Lung (tissue), 16 donors: ENCODE measurements around the gene FYCO1. TPM values are rescaled to one million over a fixed set of nuclear protein-coding genes. Genes with fewer than 3 reads are reported as not detected.
"Not testable (repeated sequence)": the region's sequence is repeated elsewhere in the genome, so short reads cannot be mapped to it uniquely, and the experiment has no call there.

Source experiments
- ATAC-seq: fragments of 200-7000 bp; cut with Tn5 transposase; one replicate; pipeline ENCODE4 v1.9.1; 2020; ENCODE audit warnings: moderate number of reproducible peaks; ENCODE audit not compliant: insufficient read depth, low FRiP score
- DNase-seq, 3 donors: peaks; one replicate each; pipeline ENCODE4 v3.0.0-alpha.2; 2013 to 2017
- H3K27ac ChIP-seq, 2 donors: one replicate each; pipeline ENCODE4 v1.5.1; 2013; ENCODE audit warnings: mild to moderate bottlenecking in 2 of 2, moderate library complexity in 2 of 2, control low read depth in 1 of 2, inconsistent platforms in 1 of 2, low read depth in 1 of 2, low read length in 1 of 2
- H3K27me3 ChIP-seq, 3 donors: one replicate each; pipeline ENCODE4 v1.5.1; 2013; ENCODE audit warnings: low read length in 2 of 3; ENCODE audit not compliant: control insufficient read depth in 3 of 3, insufficient read depth in 3 of 3
- H3K36me3 ChIP-seq, 4 donors: one replicate each; pipeline ENCODE4 v1.5.1; 2013; ENCODE audit warnings: low read length in 4 of 4, mild to moderate bottlenecking in 1 of 4, moderate library complexity in 1 of 4; ENCODE audit not compliant: control insufficient read depth in 4 of 4, insufficient read depth in 4 of 4
- H3K4me1 ChIP-seq, 5 donors: one replicate each; pipeline ENCODE4 v1.5.1; 2013; ENCODE audit warnings: low read length in 5 of 5, mild to moderate bottlenecking in 2 of 5, moderate library complexity in 1 of 5; ENCODE audit not compliant: control insufficient read depth in 5 of 5, insufficient read depth in 5 of 5
- H3K4me3 ChIP-seq: one replicate; pipeline ENCODE4 v1.5.1; 2013; ENCODE audit warnings: mild to moderate bottlenecking, control low read depth, moderate library complexity
- H3K9ac ChIP-seq, 2 donors: one replicate each; pipeline ENCODE4 v1.5.1; 2013; ENCODE audit warnings: low read length in 2 of 2, control low read depth in 1 of 2; ENCODE audit not compliant: insufficient read depth in 1 of 2
- H3K9me3 ChIP-seq, 4 donors: one replicate each; pipeline ENCODE4 v1.5.1; 2013; ENCODE audit warnings: low read length in 3 of 4, mild to moderate bottlenecking in 1 of 4, moderate library complexity in 1 of 4; ENCODE audit not compliant: control insufficient read depth in 4 of 4, insufficient read depth in 3 of 4
- CTCF ChIP-seq: IDR thresholded peaks from 2 replicates; pipeline ENCODE4 v1.5.1; 2012; ENCODE audit warnings: mild to moderate bottlenecking; ENCODE audit errors: control extremely low read depth, extremely low read depth
- WGBS, 2 donors: extraction: QIAGEN DNeasy Blood & Tissue Kit; methylation state at CpG; one replicate each; pipeline ENCODE4 v1.1.7; 2013; 5-methylcytosine and 5-hydroxymethylcytosine counted together
- long read RNA-seq, 5 donors: transcript quantifications; one replicate each; lab custom pipeline, GENCODE V29; 2026
- polyA plus RNA-seq, 2 donors: library from polyadenylated mRNA; stranded (reverse); fragments of 200-250 nt; gene quantifications; one replicate each; pipeline ENCODE4 v1.2.1, GENCODE V29; 2013
- total RNA-seq, 2 donors: library from RNA; depleted of rRNA in 1 of 2; stranded (reverse); fragments of >200 nt in 1 of 2; gene quantifications; one replicate each; pipeline ENCODE4 v1.2.1, GENCODE V29; 2014 to 2021
- donor health status: control.
- donor health status: control.
- donor health status: Bipolar disorder and iron deficiency.
- donor health status: healthy.
- donor health status: DM: yes; HTN: yes; CAD: no.

Gene FYCO1
- total RNA-seq (10 to 100 TPM; 32.7 to 38.7 TPM), polyA plus RNA-seq (10 to 100 TPM; 11.3 to 13.7 TPM)
- long read RNA-seq, donor 1, full-length matches to known transcripts = 1 of 6 reads
- long read RNA-seq, donor 1, partial matches to known transcripts = 5 of 6 reads
- long read RNA-seq, donor 1, other reads (novel, unspliced or antisense) = 0 of 6 reads
- long read RNA-seq, donor 2 = 0 reads
- long read RNA-seq, donor 3, full-length matches to known transcripts = 1 of 1 reads
- long read RNA-seq, donor 3, partial matches to known transcripts = 0 of 1 reads
- long read RNA-seq, donor 3, other reads (novel, unspliced or antisense) = 0 of 1 reads
- long read RNA-seq, donor 4 = 0 reads
- long read RNA-seq, donor 5, partial matches to known transcripts = 0 of 1 reads
- long read RNA-seq, donor 5, other reads (novel, unspliced or antisense) = 0 of 1 reads

- H3K9ac ChIP-seq = peak within 1 kb of the TSS; percentile 63 to 67
- peak within 1 kb of the TSS; percentile 95 to 97 for H3K27ac ChIP-seq
- no peaks in the 10 kb centered on the region for H3K27me3 ChIP-seq
- peak; percentile 98 for ATAC-seq
- H3K36me3 ChIP-seq = peaks cover 0 to 2% (median 0%) of the 10 kb centered on the region in 4 donors
- no peak for TF ChIP-seq CTCF
- peak within 1 kb of the TSS; percentile 89 for H3K4me3 ChIP-seq
- DNase-seq = peak; percentile 92 to 94 (median 94)
- H3K4me1 ChIP-seq = peaks cover 0 to 19% (median 8%) of the 10 kb centered on the region in 5 donors
- WGBS, 2 donors = 1 to 3% methylated on average over 66 to 67 of the region's 67 CpGs
- H3K9me3 ChIP-seq = no peaks in the 10 kb centered on the region
Measured at GRCh38 chr3:45995236-45996192, at the start of gene FYCO1. TSS of gene FYCO1 (minus strand) at chr3:45995824. CDS start at chr3:45984910, 10,914 bp downstream.

- H3K4me3 ChIP-seq = no peak overlapping the region
- H3K9me3 ChIP-seq = no peaks in the 10 kb centered on the region
- no peaks in the 10 kb centered on the region for H3K27me3 ChIP-seq
- H3K27ac ChIP-seq = no peak overlapping the region
- no peak for TF ChIP-seq CTCF
- H3K36me3 ChIP-seq = no peaks in the 10 kb centered on the region
- no peak for DNase-seq
- no peak for ATAC-seq
- H3K4me1 ChIP-seq = no peaks in the 10 kb centered on the region
- WGBS, 2 donors = 95 to 98% methylated on average over 1 of the region's 1 CpG
- H3K9ac ChIP-seq = no peak overlapping the region
Measured at GRCh38 chr3:46038916-46039315, 43.3 kb upstream of the FYCO1 start.

GRCh38 chr3:46038071-46038470 lies 42.4 kb upstream of the FYCO1 start:
- not testable (repeated sequence) for H3K4me1 ChIP-seq, H3K27me3 ChIP-seq, H3K36me3 ChIP-seq, H3K9ac ChIP-seq, H3K27ac ChIP-seq, DNase-seq, ATAC-seq, H3K4me3 ChIP-seq, H3K9me3 ChIP-seq
- WGBS, 2 donors = 78 to 98% methylated on average over 3 of the region's 3 CpGs

- DNase-seq (no peak), ATAC-seq (no peak)
- H3K36me3 ChIP-seq = no peaks in the 10 kb centered on the region
- H3K4me3 ChIP-seq = no peak overlapping the region
- 86 to 93% methylated on average over 1 of the region's 1 CpG for WGBS, 2 donors
- H3K9me3 ChIP-seq = peaks cover 0 to 4% (median 0%) of the 10 kb centered on the region in 4 donors
- no peak for TF ChIP-seq CTCF
- H3K27me3 ChIP-seq = no peaks in the 10 kb centered on the region
- no peak overlapping the region for H3K9ac ChIP-seq
- no peaks in the 10 kb centered on the region for H3K4me1 ChIP-seq
- no peak overlapping the region for H3K27ac ChIP-seq
Measured at GRCh38 chr3:46036191-46036590, 40.6 kb upstream of the FYCO1 start.
